ENCODE data around the gene ERVFRD-1. TPM values are rescaled to one million over a fixed set of nuclear protein-coding genes. Genes with fewer than 3 reads are reported as not detected.
A peak's percentile ranks its signal among the peaks of the same experiment; 100 is the strongest.

ERVFRD-1 gene
- total and polyA plus RNA-seq, 2 of the 13 experiments (the other 11 are each of a cell fraction or from before 2014, with no cell fraction given): not detected

GRCh38 chr6:11093376-11093625, 18.2 kb downstream of the ERVFRD-1 start (continued):
- TF ChIP-seq SNAPC2 (CRISPR knock-in tag; IDR thresholded peaks at IDR 0.05) (no peak; the same call in 1 of the 2 replicates), CEBPG (CRISPR knock-in tag; IDR thresholded peaks at IDR 0.05) (no peak), POGZ (CRISPR knock-in tag; IDR thresholded peaks at IDR 0.05) (no peak), ZNF496 (CRISPR knock-in tag; IDR thresholded peaks at IDR 0.05; ENCODE audit: insufficient replicate concordance) (no peak), RBM39 (IDR thresholded peaks at IDR 0.05; ENCODE audit: low read depth, low read length, poor library complexity, severe bottlenecking) (peak; percentile 62), LRRFIP1 (CRISPR knock-in tag; conservative IDR thresholded peaks at IDR 0.05) (peak; percentile 75; the same call in 1 of the 2 replicates), ATF7 (IDR thresholded peaks at IDR 0.05) (no peak), ATF7 (CRISPR knock-in tag; IDR thresholded peaks at IDR 0.05) (no peak), ZNF484 (CRISPR knock-in tag; IDR thresholded peaks at IDR 0.05; ENCODE audit: borderline replicate concordance, low read depth) (no peak), BCL6 (CRISPR knock-in tag; IDR thresholded peaks at IDR 0.05) (peak; percentile 31; the same call in 1 of the 2 replicates), ZNF160 (CRISPR knock-in tag; IDR thresholded peaks at IDR 0.05) (no peak), FOXK1 (CRISPR knock-in tag; IDR thresholded peaks at IDR 0.05; ENCODE audit: borderline replicate concordance, low read depth) (no peak; the same call in 1 of the 2 replicates), ZMAT3 (CRISPR knock-in tag; conservative IDR thresholded peaks at IDR 0.05) (no peak), HMG20A (CRISPR knock-in tag; IDR thresholded peaks at IDR 0.05; ENCODE audit: borderline replicate concordance) (no peak; the same call in 1 of the 2 replicates)
- TF ChIP-seq, protein P1, sequence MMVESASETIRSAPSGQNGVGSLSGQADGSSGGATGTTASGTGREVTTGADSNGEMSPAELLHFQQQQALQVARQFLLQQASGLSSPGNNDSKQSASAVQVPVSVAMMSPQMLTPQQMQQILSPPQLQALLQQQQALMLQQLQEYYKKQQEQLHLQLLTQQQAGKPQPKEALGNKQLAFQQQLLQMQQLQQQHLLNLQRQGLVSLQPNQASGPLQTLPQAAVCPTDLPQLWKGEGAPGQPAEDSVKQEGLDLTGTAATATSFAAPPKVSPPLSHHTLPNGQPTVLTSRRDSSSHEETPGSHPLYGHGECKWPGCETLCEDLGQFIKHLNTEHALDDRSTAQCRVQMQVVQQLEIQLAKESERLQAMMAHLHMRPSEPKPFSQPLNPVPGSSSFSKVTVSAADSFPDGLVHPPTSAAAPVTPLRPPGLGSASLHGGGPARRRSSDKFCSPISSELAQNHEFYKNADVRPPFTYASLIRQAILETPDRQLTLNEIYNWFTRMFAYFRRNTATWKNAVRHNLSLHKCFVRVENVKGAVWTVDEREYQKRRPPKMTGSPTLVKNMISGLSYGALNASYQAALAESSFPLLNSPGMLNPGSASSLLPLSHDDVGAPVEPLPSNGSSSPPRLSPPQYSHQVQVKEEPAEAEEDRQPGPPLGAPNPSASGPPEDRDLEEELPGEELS (CRISPR knock-in tag; IDR thresholded peaks at IDR 0.05): no peak
- TF ChIP-seq, protein P2, sequence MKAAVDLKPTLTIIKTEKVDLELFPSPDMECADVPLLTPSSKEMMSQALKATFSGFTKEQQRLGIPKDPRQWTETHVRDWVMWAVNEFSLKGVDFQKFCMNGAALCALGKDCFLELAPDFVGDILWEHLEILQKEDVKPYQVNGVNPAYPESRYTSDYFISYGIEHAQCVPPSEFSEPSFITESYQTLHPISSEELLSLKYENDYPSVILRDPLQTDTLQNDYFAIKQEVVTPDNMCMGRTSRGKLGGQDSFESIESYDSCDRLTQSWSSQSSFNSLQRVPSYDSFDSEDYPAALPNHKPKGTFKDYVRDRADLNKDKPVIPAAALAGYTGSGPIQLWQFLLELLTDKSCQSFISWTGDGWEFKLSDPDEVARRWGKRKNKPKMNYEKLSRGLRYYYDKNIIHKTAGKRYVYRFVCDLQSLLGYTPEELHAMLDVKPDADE (CRISPR knock-in tag; IDR thresholded peaks at IDR 0.05): no peak
- TF ChIP-seq, protein P3, sequence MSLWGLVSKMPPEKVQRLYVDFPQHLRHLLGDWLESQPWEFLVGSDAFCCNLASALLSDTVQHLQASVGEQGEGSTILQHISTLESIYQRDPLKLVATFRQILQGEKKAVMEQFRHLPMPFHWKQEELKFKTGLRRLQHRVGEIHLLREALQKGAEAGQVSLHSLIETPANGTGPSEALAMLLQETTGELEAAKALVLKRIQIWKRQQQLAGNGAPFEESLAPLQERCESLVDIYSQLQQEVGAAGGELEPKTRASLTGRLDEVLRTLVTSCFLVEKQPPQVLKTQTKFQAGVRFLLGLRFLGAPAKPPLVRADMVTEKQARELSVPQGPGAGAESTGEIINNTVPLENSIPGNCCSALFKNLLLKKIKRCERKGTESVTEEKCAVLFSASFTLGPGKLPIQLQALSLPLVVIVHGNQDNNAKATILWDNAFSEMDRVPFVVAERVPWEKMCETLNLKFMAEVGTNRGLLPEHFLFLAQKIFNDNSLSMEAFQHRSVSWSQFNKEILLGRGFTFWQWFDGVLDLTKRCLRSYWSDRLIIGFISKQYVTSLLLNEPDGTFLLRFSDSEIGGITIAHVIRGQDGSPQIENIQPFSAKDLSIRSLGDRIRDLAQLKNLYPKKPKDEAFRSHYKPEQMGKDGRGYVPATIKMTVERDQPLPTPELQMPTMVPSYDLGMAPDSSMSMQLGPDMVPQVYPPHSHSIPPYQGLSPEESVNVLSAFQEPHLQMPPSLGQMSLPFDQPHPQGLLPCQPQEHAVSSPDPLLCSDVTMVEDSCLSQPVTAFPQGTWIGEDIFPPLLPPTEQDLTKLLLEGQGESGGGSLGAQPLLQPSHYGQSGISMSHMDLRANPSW (CRISPR knock-in tag; IDR thresholded peaks at IDR 0.05; ENCODE audit: borderline replicate concordance): no peak
- TF ChIP-seq, protein P4, sequence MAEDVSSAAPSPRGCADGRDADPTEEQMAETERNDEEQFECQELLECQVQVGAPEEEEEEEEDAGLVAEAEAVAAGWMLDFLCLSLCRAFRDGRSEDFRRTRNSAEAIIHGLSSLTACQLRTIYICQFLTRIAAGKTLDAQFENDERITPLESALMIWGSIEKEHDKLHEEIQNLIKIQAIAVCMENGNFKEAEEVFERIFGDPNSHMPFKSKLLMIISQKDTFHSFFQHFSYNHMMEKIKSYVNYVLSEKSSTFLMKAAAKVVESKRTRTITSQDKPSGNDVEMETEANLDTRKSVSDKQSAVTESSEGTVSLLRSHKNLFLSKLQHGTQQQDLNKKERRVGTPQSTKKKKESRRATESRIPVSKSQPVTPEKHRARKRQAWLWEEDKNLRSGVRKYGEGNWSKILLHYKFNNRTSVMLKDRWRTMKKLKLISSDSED (CRISPR knock-in tag; IDR thresholded peaks at IDR 0.05): no peak

Measured in HepG2 (cell line).